HepG2 (cell line): ENCODE results near the gene CDK6. TPM values are rescaled to one million over a fixed set of nuclear protein-coding genes. Genes with fewer than 3 reads are reported as not detected.

Source experiments
- DMAP1 ChIP-seq: IDR thresholded peaks from 2 replicates; pipeline ENCODE4 v1.6.1; 2016
- FOXJ3 ChIP-seq: sonication (generic); formaldehyde crosslinking; IDR thresholded peaks from 2 replicates; pipeline ENCODE4 v1.4.0; 2020; ENCODE audit warnings: missing genetic modification reagents, mild to moderate bottlenecking, borderline replicate concordance
- HDAC6 ChIP-seq: fragments of 200-600 bp; sonication (generic); IDR thresholded peaks from 2 replicates; pipeline ENCODE4 v1.7.0; 2017; ENCODE audit warnings: mild to moderate bottlenecking, antibody characterized with exemption, low read length, low read depth
- HNRNPLL ChIP-seq: fragments of 200-400 bp; formaldehyde crosslinking; IDR thresholded peaks from 2 replicates; pipeline ENCODE4 v1.6.1; 2017; ENCODE audit warnings: mild to moderate bottlenecking, low read depth, low read length; ENCODE audit not compliant: poor library complexity, severe bottlenecking
- JARID2 ChIP-seq: sonication (generic); formaldehyde crosslinking; IDR thresholded peaks from 2 replicates; pipeline ENCODE4 v1.8.1; 2023; ENCODE audit warnings: missing genetic modification reagents, inconsistent platforms; ENCODE audit not compliant: insufficient replicate concordance
- KMT2B ChIP-seq: IDR thresholded peaks from 2 replicates; pipeline ENCODE4 v1.6.1; 2016; ENCODE audit warnings: missing genetic modification reagents, missing compliant biosample characterization
- MIXL1 ChIP-seq: IDR thresholded peaks from 2 replicates; pipeline ENCODE4 v1.6.1; 2016
- NFATC3 ChIP-seq: sonication (generic); formaldehyde crosslinking; IDR thresholded peaks from 2 replicates; pipeline ENCODE4 v1.5.1; 2020; ENCODE audit warnings: mild to moderate bottlenecking, missing genetic modification reagents
- NFRKB ChIP-seq: fragments of 450-650 bp; IDR thresholded peaks from 2 replicates; pipeline ENCODE4 v1.6.1; 2017
- NRL ChIP-seq: sonication (generic); formaldehyde crosslinking; IDR thresholded peaks from 2 replicates; pipeline ENCODE4 v1.5.0; 2020; ENCODE audit warnings: missing genetic modification reagents, mild to moderate bottlenecking, moderate library complexity, borderline replicate concordance
- POGZ ChIP-seq: sonication (generic); formaldehyde crosslinking; IDR thresholded peaks from 2 replicates; pipeline ENCODE4 v1.4.0; 2020; ENCODE audit warnings: mild to moderate bottlenecking, missing genetic modification reagents
- SALL2 ChIP-seq: sonication (generic); formaldehyde crosslinking; IDR thresholded peaks from 2 replicates; pipeline ENCODE4 v1.8.1; 2023; ENCODE audit warnings: mild to moderate bottlenecking, missing genetic modification reagents, inconsistent platforms
- YY1 ChIP-seq: IDR thresholded peaks from 2 replicates; pipeline ENCODE4 v1.6.1; 2011; ENCODE audit warnings: low read length, low read depth, moderate library complexity, mild to moderate bottlenecking; ENCODE audit not compliant: insufficient read depth, insufficient replicate concordance
- ZFP62 ChIP-seq: sonication (generic); formaldehyde crosslinking; IDR thresholded peaks from 2 replicates; pipeline ENCODE4 v1.4.0; 2020; ENCODE audit warnings: missing genetic modification reagents
- ZNF264 ChIP-seq: sonication (generic); formaldehyde crosslinking; IDR thresholded peaks from 2 replicates; pipeline ENCODE4 v1.4.0; 2020; ENCODE audit warnings: missing genetic modification reagents
- ZNF557 ChIP-seq: sonication (generic); formaldehyde crosslinking; IDR thresholded peaks from 2 replicates; pipeline ENCODE4 v1.4.0; 2020; ENCODE audit warnings: missing genetic modification reagents
- ZNF605 ChIP-seq: sonication (generic); formaldehyde crosslinking; IDR thresholded peaks from 2 replicates; pipeline ENCODE4 v1.8.0; 2022; ENCODE audit warnings: mild to moderate bottlenecking, missing genetic modification reagents
- ZNF773 ChIP-seq: sonication (generic); formaldehyde crosslinking; IDR thresholded peaks from 2 replicates; pipeline ENCODE4 v1.4.0; 2020; ENCODE audit warnings: missing genetic modification reagents, borderline replicate concordance
- ZNF839 ChIP-seq: sonication (generic); formaldehyde crosslinking; IDR thresholded peaks from 2 replicates; pipeline ENCODE4 v1.4.0; 2020; ENCODE audit warnings: missing genetic modification reagents, mild to moderate bottlenecking, borderline replicate concordance
- ZSCAN20 ChIP-seq: sonication (generic); formaldehyde crosslinking; IDR thresholded peaks from 2 replicates; pipeline ENCODE4 v1.4.0; 2020; ENCODE audit warnings: missing genetic modification reagents, mild to moderate bottlenecking, borderline replicate concordance
- polyA plus RNA-seq, 8 experiments: library from polyadenylated mRNA; depleted of rRNA in 3 of 8; stranded (reverse) in 7 of 8; unstranded in 1 of 8; fragments of >200 nt; fragmentation: Illumina TruSeq in 4 of 8; extraction: Trizol in 4 of 8; gene quantifications; 2 replicates each; pipeline versions ENCODE4 v1.2.1 to v1.2.3, GENCODE V29; 2011 to 2016; ENCODE audit warnings: low read depth in 4 of 8, missing spikeins in 1 of 8, mixed read lengths in 1 of 8; ENCODE audit not compliant: insufficient read depth in 1 of 8
- total RNA-seq, 5 experiments: library from RNA; depleted of rRNA; stranded (reverse); fragments of >200 nt; fragmentation: Illumina TruSeq; extraction: Trizol; gene quantifications; 2 replicates each; pipeline ENCODE4 v1.2.3, GENCODE V29; 2016; ENCODE audit warnings: low read depth in 1 of 5
- TF ChIP-seq, protein P1 (sequence below): sonication (generic); formaldehyde crosslinking; IDR thresholded peaks from 2 replicates; pipeline ENCODE4 v1.8.0; 2022; ENCODE audit warnings: missing genetic modification reagents, mild to moderate bottlenecking, borderline replicate concordance
- TF ChIP-seq, protein P2 (sequence below): sonication (generic); formaldehyde crosslinking; IDR thresholded peaks from 2 replicates; pipeline ENCODE4 v1.8.1; 2022; ENCODE audit warnings: mild to moderate bottlenecking, missing genetic modification reagents
- TF ChIP-seq, protein P3 (sequence below): IDR thresholded peaks from 2 replicates; pipeline ENCODE4 v1.4.0; 2020; ENCODE audit warnings: mild to moderate bottlenecking, missing genetic modification reagents

CDK6 gene
- total and polyA plus RNA-seq, 2 of the 13 experiments (the other 11 are each of a cell fraction or from before 2014, with no cell fraction given), result 34.6 to 90.8 TPM

DNA sequence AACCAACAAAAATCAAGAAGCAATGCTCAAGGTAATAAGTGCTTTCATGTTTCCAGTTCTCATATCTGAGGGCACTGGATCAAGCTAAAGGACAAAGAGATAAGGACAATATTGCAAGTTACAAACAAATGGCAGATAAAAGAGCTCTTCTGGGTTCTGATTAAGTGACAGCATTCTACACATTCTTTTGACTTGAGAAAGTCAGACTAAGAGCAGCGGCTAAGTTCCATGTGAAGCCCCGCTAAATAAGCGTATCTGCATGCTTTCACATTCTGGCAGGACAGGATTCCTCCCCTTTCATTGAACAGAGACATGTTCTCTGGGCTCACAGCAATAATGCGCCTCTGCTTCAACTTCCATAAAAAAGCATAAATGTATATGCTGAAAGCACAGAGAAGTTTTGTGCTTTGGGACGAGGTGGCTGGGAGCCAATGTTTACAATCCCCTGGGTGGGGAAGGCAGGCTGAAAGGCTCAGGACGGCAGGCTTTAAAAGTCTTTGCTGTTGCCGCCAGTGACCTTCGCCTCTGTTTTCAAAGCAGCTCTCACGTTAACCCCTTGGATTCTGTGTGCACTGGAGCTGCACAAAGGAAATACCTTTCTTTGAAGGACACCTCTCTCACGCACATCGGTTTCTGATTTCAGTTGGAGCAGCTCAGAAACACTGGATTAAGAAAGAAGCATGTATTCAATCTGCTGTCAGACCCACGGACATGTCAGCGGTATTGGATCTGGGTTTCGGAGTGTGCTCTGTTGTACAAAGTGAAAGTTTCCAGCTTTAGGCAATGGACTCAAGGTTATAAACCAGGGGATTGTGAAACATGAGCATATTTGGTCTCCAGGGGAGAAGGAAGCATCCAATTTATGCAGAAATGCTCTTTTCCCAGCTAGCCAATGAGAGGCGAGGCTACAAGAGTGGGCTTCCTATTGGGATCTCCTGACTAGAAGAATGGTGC lies 140.8 kb downstream of the CDK6 start (continued):
- TF ChIP-seq YY1, result no peak
- no peak for TF ChIP-seq ZSCAN20 (CRISPR knock-in tag)
- peak; percentile 95 for TF ChIP-seq ZNF605 (CRISPR knock-in tag)
- TF ChIP-seq JARID2 (CRISPR knock-in tag), result no peak
- TF ChIP-seq NFATC3 (CRISPR knock-in tag), result 0 out of 2 replicates have a peak, but pooled peaks have one; percentile 47
- no peak for TF ChIP-seq NRL (CRISPR knock-in tag)
- TF ChIP-seq ZNF264 (CRISPR knock-in tag), result peak; percentile 57; the same call in 1 of the 2 replicates
- TF ChIP-seq ZFP62, result no peak
- 0 out of 2 replicates have a peak, but pooled peaks have one; percentile 28 for TF ChIP-seq SALL2 (CRISPR knock-in tag)
- no peak for TF ChIP-seq HDAC6
- no peak for TF ChIP-seq HNRNPLL
- no peak for TF ChIP-seq ZNF839 (CRISPR knock-in tag)
- TF ChIP-seq MIXL1 (CRISPR knock-in tag), result peak; percentile 11; the same call in 1 of the 2 replicates
- peak; percentile 86; the same call in 1 of the 2 replicates for TF ChIP-seq POGZ (CRISPR knock-in tag)
- no peak for TF ChIP-seq ZNF773
- TF ChIP-seq, protein P1, sequence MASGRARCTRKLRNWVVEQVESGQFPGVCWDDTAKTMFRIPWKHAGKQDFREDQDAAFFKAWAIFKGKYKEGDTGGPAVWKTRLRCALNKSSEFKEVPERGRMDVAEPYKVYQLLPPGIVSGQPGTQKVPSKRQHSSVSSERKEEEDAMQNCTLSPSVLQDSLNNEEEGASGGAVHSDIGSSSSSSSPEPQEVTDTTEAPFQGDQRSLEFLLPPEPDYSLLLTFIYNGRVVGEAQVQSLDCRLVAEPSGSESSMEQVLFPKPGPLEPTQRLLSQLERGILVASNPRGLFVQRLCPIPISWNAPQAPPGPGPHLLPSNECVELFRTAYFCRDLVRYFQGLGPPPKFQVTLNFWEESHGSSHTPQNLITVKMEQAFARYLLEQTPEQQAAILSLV (CRISPR knock-in tag), result peak; percentile 72
- TF ChIP-seq, protein P2, sequence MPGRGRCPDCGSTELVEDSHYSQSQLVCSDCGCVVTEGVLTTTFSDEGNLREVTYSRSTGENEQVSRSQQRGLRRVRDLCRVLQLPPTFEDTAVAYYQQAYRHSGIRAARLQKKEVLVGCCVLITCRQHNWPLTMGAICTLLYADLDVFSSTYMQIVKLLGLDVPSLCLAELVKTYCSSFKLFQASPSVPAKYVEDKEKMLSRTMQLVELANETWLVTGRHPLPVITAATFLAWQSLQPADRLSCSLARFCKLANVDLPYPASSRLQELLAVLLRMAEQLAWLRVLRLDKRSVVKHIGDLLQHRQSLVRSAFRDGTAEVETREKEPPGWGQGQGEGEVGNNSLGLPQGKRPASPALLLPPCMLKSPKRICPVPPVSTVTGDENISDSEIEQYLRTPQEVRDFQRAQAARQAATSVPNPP (CRISPR knock-in tag), result peak; percentile 66; the same call in 1 of the 2 replicates
- TF ChIP-seq, protein P3, sequence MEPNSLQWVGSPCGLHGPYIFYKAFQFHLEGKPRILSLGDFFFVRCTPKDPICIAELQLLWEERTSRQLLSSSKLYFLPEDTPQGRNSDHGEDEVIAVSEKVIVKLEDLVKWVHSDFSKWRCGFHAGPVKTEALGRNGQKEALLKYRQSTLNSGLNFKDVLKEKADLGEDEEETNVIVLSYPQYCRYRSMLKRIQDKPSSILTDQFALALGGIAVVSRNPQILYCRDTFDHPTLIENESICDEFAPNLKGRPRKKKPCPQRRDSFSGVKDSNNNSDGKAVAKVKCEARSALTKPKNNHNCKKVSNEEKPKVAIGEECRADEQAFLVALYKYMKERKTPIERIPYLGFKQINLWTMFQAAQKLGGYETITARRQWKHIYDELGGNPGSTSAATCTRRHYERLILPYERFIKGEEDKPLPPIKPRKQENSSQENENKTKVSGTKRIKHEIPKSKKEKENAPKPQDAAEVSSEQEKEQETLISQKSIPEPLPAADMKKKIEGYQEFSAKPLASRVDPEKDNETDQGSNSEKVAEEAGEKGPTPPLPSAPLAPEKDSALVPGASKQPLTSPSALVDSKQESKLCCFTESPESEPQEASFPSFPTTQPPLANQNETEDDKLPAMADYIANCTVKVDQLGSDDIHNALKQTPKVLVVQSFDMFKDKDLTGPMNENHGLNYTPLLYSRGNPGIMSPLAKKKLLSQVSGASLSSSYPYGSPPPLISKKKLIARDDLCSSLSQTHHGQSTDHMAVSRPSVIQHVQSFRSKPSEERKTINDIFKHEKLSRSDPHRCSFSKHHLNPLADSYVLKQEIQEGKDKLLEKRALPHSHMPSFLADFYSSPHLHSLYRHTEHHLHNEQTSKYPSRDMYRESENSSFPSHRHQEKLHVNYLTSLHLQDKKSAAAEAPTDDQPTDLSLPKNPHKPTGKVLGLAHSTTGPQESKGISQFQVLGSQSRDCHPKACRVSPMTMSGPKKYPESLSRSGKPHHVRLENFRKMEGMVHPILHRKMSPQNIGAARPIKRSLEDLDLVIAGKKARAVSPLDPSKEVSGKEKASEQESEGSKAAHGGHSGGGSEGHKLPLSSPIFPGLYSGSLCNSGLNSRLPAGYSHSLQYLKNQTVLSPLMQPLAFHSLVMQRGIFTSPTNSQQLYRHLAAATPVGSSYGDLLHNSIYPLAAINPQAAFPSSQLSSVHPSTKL (CRISPR knock-in tag), result peak; percentile 96
- TF ChIP-seq KMT2B (CRISPR knock-in tag), result peak; percentile 82; the same call in 1 of the 2 replicates
- TF ChIP-seq FOXJ3, result peak; percentile 91
- TF ChIP-seq NFRKB, result no peak
- peak; percentile 47 for TF ChIP-seq DMAP1 (CRISPR knock-in tag)
- no peak; the same call in 1 of the 2 replicates for TF ChIP-seq ZNF557
